Kidney (tissue), 14 donors: ENCODE measurements around the gene DUSP22. TPM values are rescaled to one million over a fixed set of nuclear protein-coding genes. Genes with fewer than 3 reads are reported as not detected.

Source experiments
- DNase-seq, 5 donors: peaks; one replicate each; pipeline ENCODE4 v3.0.0-alpha.2; 2013 to 2020
- FAIRE-seq: peaks from 2 replicates; lab custom pipeline; 2012; peaks lifted over from hg19 to GRCh38; lab: Jason Lieb, UNC
- H3K27ac ChIP-seq, 2 donors: one replicate each; pipeline ENCODE4 v1.7.0; 2013; ENCODE audit warnings: low read depth in 2 of 2, low read length in 2 of 2, inconsistent platforms in 1 of 2
- H3K27me3 ChIP-seq: one replicate; pipeline ENCODE4 v1.7.1; 2013; ENCODE audit warnings: low read length, inconsistent platforms; ENCODE audit not compliant: control insufficient read depth, insufficient read depth
- H3K36me3 ChIP-seq, 3 donors: one replicate each; pipeline versions ENCODE4 v1.7.0 to v1.7.1; 2013; ENCODE audit warnings: low read length in 3 of 3, control low read depth in 1 of 3, inconsistent platforms in 1 of 3; ENCODE audit not compliant: insufficient read depth in 3 of 3, control insufficient read depth in 2 of 3
- H3K4me1 ChIP-seq, 3 donors: one replicate each; pipeline versions ENCODE4 v1.7.0 to v1.7.1; 2013; ENCODE audit warnings: low read length in 3 of 3, inconsistent platforms in 1 of 3, low read depth in 1 of 3; ENCODE audit not compliant: control insufficient read depth in 2 of 3, insufficient read depth in 2 of 3
- H3K4me3 ChIP-seq, 3 donors: one replicate each; pipeline versions ENCODE4 v1.7.0 to v1.8.1; 2013; ENCODE audit warnings: low read length in 3 of 3, control low read depth in 1 of 3, inconsistent platforms in 1 of 3
- H3K9ac ChIP-seq, 3 donors: one replicate each; pipeline versions ENCODE4 v1.7.0 to v1.7.1; 2013; ENCODE audit warnings: low read length in 3 of 3, control low read depth in 1 of 3, inconsistent platforms in 1 of 3
- H3K9me3 ChIP-seq, 3 donors: one replicate each; pipeline versions ENCODE4 v1.7.0 to v1.7.1; 2013; ENCODE audit warnings: low read length in 3 of 3, control low read depth in 1 of 3, inconsistent platforms in 1 of 3; ENCODE audit not compliant: control insufficient read depth in 2 of 3, insufficient read depth in 1 of 3
- CTCF ChIP-seq: IDR thresholded peaks from 3 replicates; pipeline ENCODE4 v1.5.1; 2012; ENCODE audit warnings: mild to moderate bottlenecking, moderate library complexity, borderline replicate concordance; ENCODE audit not compliant: insufficient read depth; ENCODE audit errors: extremely low read depth
- intact Hi-C: fragments of 100-400 bp; cut with DNase I; formaldehyde crosslinking; loops from one replicate; pipeline ENCODE4 v1.11.1; 2022
- polyA plus RNA-seq: library from polyadenylated mRNA; stranded (reverse); fragments of 350-450 nt; fragmentation: Illumina TruSeq; extraction: RNeasy Lipid Tissue Mini Kit (QIAGEN cat#74804); gene quantifications from one replicate; pipeline ENCODE4 v1.2.3, GENCODE V29; 2014; ENCODE audit warnings: low read depth, low replicate concordance; ENCODE audit not compliant: insufficient read depth
- total RNA-seq: library from RNA; stranded (reverse); fragmentation: NEBNext Ultra II Directional; extraction: Animal tissue kit (Norgen Biotek cat#: 25700); gene quantifications from one replicate; pipeline ENCODE4 v1.2.1, GENCODE V29; 2021
- donor health status: control.
- donor health status: control.
- donor health status: control.
- donor health status: control.
- donor health status: control.
- donor health status: DM: yes; HTN: yes; CAD: no.
- donor health status: Normal renal cell carcinoma (clear cell type).

The DUSP22 gene
- total and polyA plus RNA-seq, 2 donors from 2014 or later, result 24.0 to 60.7 TPM

- Histone ChIP-seq H3K9me3 (no peaks in the 10 kb centered on the region), H3K27ac (no peak overlapping the region), H3K4me1 (peaks cover 0 to 9% (median 0%) of the 10 kb centered on the region in 3 donors), H3K9ac (no peak overlapping the region), H3K27me3 (no peaks in the 10 kb centered on the region), H3K36me3 (no peaks in the 10 kb centered on the region), H3K4me3 (no peak overlapping the region)
- no peak for DNase-seq
- intact Hi-C loops, result no loop called here
- TF ChIP-seq CTCF, result no peak
- no peak for FAIRE-seq
These were observed 46.6 kb downstream of the DUSP22 start for GRCh38 chr6:338815-339262.

GRCh38 chr6:339480-339879, 47.2 kb downstream of the DUSP22 start:
- no peak for TF ChIP-seq CTCF
- FAIRE-seq (no peak), DNase-seq (no peak)
- Histone ChIP-seq H3K27ac (no peak overlapping the region), H3K4me1 (peaks cover 0 to 9% (median 0%) of the 10 kb centered on the region in 3 donors), H3K36me3 (no peaks in the 10 kb centered on the region), H3K27me3 (no peaks in the 10 kb centered on the region), H3K9me3 (no peaks in the 10 kb centered on the region), H3K4me3 (no peak overlapping the region), H3K9ac (no peak overlapping the region)
- intact Hi-C loops, result no loop called here

- FAIRE-seq, result no peak
- intact Hi-C loops, result no loop called here
These were observed 48.1 kb downstream of the DUSP22 start for GRCh38 chr6:340186-340955.

More at GRCh38 chr6:340186-340955, 48.1 kb downstream of the DUSP22 start:
- no peak overlapping the region for H3K27ac ChIP-seq
- no peak overlapping the region for H3K4me3 ChIP-seq
- H3K9me3 ChIP-seq, result no peaks in the 10 kb centered on the region
- H3K36me3 ChIP-seq, result no peaks in the 10 kb centered on the region
- DNase-seq, result no peak
- no peaks in the 10 kb centered on the region for H3K27me3 ChIP-seq
- peaks cover 0 to 9% (median 0%) of the 10 kb centered on the region in 3 donors for H3K4me1 ChIP-seq
- TF ChIP-seq CTCF, result no peak
- no peak overlapping the region for H3K9ac ChIP-seq
